ENCODE measurements around the gene ORC2.
"Not testable (repeated sequence)": the region's sequence is repeated elsewhere in the genome, so short reads cannot be mapped to it uniquely, and the experiment has no call there.

DNA sequence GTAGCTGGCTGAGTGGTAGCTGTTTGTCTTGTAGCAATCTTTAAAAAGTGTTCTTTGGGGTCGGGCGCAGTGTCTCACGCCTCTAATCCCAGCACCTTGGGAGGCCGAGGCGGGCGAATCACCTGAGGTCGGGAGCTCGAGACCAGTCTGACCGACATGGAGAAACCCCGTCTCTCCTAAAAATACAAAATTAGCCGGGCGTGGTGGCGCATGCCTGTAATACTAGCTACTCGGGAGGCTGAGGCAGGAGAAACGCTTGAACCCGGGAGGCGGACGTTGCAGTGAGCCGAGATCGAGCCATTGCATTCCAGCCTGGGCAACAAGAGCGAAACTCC, 425 bp upstream of the ORC2 start:
- TF ChIP-seq, protein P1, sequence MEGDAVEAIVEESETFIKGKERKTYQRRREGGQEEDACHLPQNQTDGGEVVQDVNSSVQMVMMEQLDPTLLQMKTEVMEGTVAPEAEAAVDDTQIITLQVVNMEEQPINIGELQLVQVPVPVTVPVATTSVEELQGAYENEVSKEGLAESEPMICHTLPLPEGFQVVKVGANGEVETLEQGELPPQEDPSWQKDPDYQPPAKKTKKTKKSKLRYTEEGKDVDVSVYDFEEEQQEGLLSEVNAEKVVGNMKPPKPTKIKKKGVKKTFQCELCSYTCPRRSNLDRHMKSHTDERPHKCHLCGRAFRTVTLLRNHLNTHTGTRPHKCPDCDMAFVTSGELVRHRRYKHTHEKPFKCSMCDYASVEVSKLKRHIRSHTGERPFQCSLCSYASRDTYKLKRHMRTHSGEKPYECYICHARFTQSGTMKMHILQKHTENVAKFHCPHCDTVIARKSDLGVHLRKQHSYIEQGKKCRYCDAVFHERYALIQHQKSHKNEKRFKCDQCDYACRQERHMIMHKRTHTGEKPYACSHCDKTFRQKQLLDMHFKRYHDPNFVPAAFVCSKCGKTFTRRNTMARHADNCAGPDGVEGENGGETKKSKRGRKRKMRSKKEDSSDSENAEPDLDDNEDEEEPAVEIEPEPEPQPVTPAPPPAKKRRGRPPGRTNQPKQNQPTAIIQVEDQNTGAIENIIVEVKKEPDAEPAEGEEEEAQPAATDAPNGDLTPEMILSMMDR (IDR thresholded peaks at IDR 0.05; ENCODE audit: borderline replicate concordance, extremely low read depth, low read length, poor library complexity, severe bottlenecking): not testable (repeated sequence)
- TF ChIP-seq EZH2 (IDR thresholded peaks at IDR 0.05; ENCODE audit: borderline replicate concordance, low read depth, low read length, severe bottlenecking): not testable (repeated sequence)

Data from DND-41 (cell line).